K562 (cell line): ENCODE measurements around the gene CC2D2B. TPM values are rescaled to one million over a fixed set of nuclear protein-coding genes. Genes with fewer than 3 reads are reported as not detected.
A peak's percentile ranks its signal among the peaks of the same experiment; 100 is the strongest.

ENCODE experiments used
- ATAC-seq: fragments of 200-7000 bp; cut with Tn5 transposase; 3 replicates; pipeline ENCODE4 v1.9.1; 2020; ENCODE audit warnings: moderate library complexity
- BruUV-seq: library from RNA; stranded (reverse); fragments of 400-500 nt; replicated peaks from 2 replicates; lab custom pipeline; 2021; lab: Mats Ljungman, UMichigan
- CTCF ChIA-PET: fragments of 300-600 bp; formaldehyde crosslinking; extraction: SDS; loops from one replicate; lab custom pipeline; 2021; ENCODE audit warnings: low intra/inter-chr PET ratio; lab: Yijun Ruan, JAX
- POLR2A ChIA-PET: fragments of 300-600, 350-650 bp; sonication (Branson Sonifier 250); formaldehyde crosslinking; extraction: SDS; loops from one replicate; lab custom pipeline; 2021; ENCODE audit warnings: antibody characterized with exemption, inconsistent platforms; lab: Yijun Ruan, JAX
- DNase-seq, 4 experiments: peaks; one replicate each; pipeline versions ENCODE4 v3.0.0 to v3.0.0-alpha.2; 2011 to 2018; ENCODE audit warnings: low spot score in 3 of 4, mixed read lengths in 3 of 4; ENCODE audit errors: extremely low read depth in 1 of 4
- FAIRE-seq: peaks from 2 replicates; lab custom pipeline; 2011; peaks lifted over from hg19 to GRCh38; lab: Jason Lieb, UNC
- H2AFZ ChIP-seq: 2 replicates; pipeline ENCODE4 v1.6.0; 2011; ENCODE audit warnings: low read depth, low read length, control low read depth, inconsistent platforms
- H3K27ac ChIP-seq: fragments of 200-600 bp; 3 replicates; pipeline ENCODE4 v1.8.0; 2011; ENCODE audit warnings: low read depth, mild to moderate bottlenecking, control low read depth, inconsistent platforms, low read length, moderate library complexity, mixed read lengths; ENCODE audit errors: extremely low read depth
- H3K27me3 ChIP-seq, 2 experiments: fragments of 300-600 bp in 1 of 2; 2 replicates in 1 of 2; 3 replicates in 1 of 2; pipeline versions ENCODE4 v1.6.0 to v1.8.0; 2011; ENCODE audit warnings: inconsistent platforms in 2 of 2, low read length in 2 of 2, mild to moderate bottlenecking in 1 of 2, mixed read lengths in 1 of 2, moderate library complexity in 1 of 2; ENCODE audit not compliant: control insufficient read depth in 2 of 2, insufficient read depth in 2 of 2
- H3K36me3 ChIP-seq: fragments of 300-600 bp; 3 replicates; pipeline ENCODE4 v1.8.0; 2011; ENCODE audit warnings: mild to moderate bottlenecking, low read length, inconsistent platforms; ENCODE audit not compliant: control insufficient read depth, insufficient read depth
- H3K4me1 ChIP-seq, 2 experiments: fragments of 200-600 bp in 1 of 2; replicated peaks in 1 of 2; 2 replicates in 1 of 2; 3 replicates in 1 of 2; pipeline versions ENCODE4 v1.5.1 to v1.8.0; 2011; ENCODE audit warnings: inconsistent platforms in 2 of 2, low read length in 2 of 2, mild to moderate bottlenecking in 1 of 2, mixed read lengths in 1 of 2, moderate library complexity in 1 of 2; ENCODE audit not compliant: control insufficient read depth in 2 of 2, insufficient read depth in 2 of 2
- H3K4me2 ChIP-seq: 2 replicates; pipeline ENCODE4 v1.6.1; 2011; ENCODE audit warnings: low read length, control low read depth, inconsistent platforms, mixed read lengths; ENCODE audit not compliant: insufficient read depth
- H3K4me3 ChIP-seq: fragments of 200-600 bp; sonication (generic), shearing (Covaris generic); 2 replicates; pipeline ENCODE4 v1.5.1; 2016; ENCODE audit warnings: control low read depth, inconsistent platforms
- H3K79me2 ChIP-seq: fragments of 200-600 bp; 3 replicates; pipeline ENCODE4 v1.8.0; 2011; ENCODE audit warnings: low read length, inconsistent platforms; ENCODE audit not compliant: control insufficient read depth, insufficient read depth
- H3K9ac ChIP-seq, 2 experiments: 2 replicates each; pipeline versions ENCODE4 v1.6.0 to v1.6.1; 2011; ENCODE audit warnings: low read depth in 2 of 2, low read length in 2 of 2, control low read depth in 1 of 2, inconsistent platforms in 1 of 2, mild to moderate bottlenecking in 1 of 2, mixed read lengths in 1 of 2; ENCODE audit not compliant: insufficient read depth in 1 of 2
- H3K9me1 ChIP-seq: one replicate; pipeline ENCODE4 v1.6.0; 2011; ENCODE audit warnings: inconsistent platforms, mild to moderate bottlenecking, low read length, moderate library complexity; ENCODE audit not compliant: control insufficient read depth, insufficient read depth
- H3K9me3 ChIP-seq: replicated peaks from 2 replicates; pipeline ENCODE4 v1.5.1; 2011; ENCODE audit warnings: low read depth, low read length, inconsistent platforms; ENCODE audit not compliant: control insufficient read depth, insufficient read depth
- H4K20me1 ChIP-seq: replicated peaks from 2 replicates; pipeline ENCODE4 v1.6.1; 2011; ENCODE audit warnings: low read length, inconsistent platforms, mixed read lengths; ENCODE audit not compliant: control insufficient read depth, insufficient read depth
- CBFA2T3 ChIP-seq: fragments of 450-650 bp; IDR thresholded peaks from 2 replicates; pipeline ENCODE4 v1.6.1; 2017
- CHD2 ChIP-seq: IDR thresholded peaks from 2 replicates; pipeline ENCODE4 v1.6.1; 2011; ENCODE audit warnings: low read depth, low read length
- DACH1 ChIP-seq: fragments of 450-650 bp; IDR thresholded peaks from 2 replicates; pipeline ENCODE4 v1.6.1; 2018; ENCODE audit not compliant: partially characterized antibody
- GTF2A2 ChIP-seq: IDR thresholded peaks from 2 replicates; pipeline ENCODE4 v1.6.1; 2016; ENCODE audit warnings: mild to moderate bottlenecking, missing genetic modification characterization, missing compliant biosample characterization
- HMBOX1 ChIP-seq: sonication (generic); IDR thresholded peaks from 2 replicates; pipeline ENCODE4 v1.6.1; 2016
- NKRF ChIP-seq: fragments of 450-650 bp; IDR thresholded peaks from 2 replicates; pipeline ENCODE4 v1.6.1; 2016; ENCODE audit warnings: borderline replicate concordance
- STAG1 ChIP-seq: sonication (generic); formaldehyde crosslinking; IDR thresholded peaks from 2 replicates; pipeline ENCODE4 v1.5.0; 2020; ENCODE audit warnings: missing genetic modification reagents, borderline replicate concordance
- TBP ChIP-seq: optimal IDR thresholded peaks from 2 replicates; pipeline ENCODE3; 2011; ENCODE audit warnings: low read depth, low read length, improper control_type of control experiment
- U2AF1 ChIP-seq: fragments of 200-400 bp; formaldehyde crosslinking; optimal IDR thresholded peaks from 2 replicates; pipeline ENCODE3; 2017; ENCODE audit warnings: mild to moderate bottlenecking, low read depth, low read length, moderate library complexity
- ZBTB40 ChIP-seq, 2 experiments: fragments of 450-650 bp in 1 of 2; sonication (generic) in 1 of 2; formaldehyde crosslinking in 1 of 2; IDR thresholded peaks; 2 replicates each; pipeline versions ENCODE4 v1.7.1 to v1.9.0; 2016 to 2022; ENCODE audit warnings: inconsistent platforms in 1 of 2, mild to moderate bottlenecking in 1 of 2, missing genetic modification reagents in 1 of 2
- WGBS: fragments of 100-300 bp; shearing (Covaris generic); methylation state at CpG from one replicate; pipeline ENCODE4 v1.1.6; 2016; ENCODE audit warnings: low coverage, mixed read lengths; ENCODE audit not compliant: insufficient coverage; ENCODE audit errors: missing lambda C conversion rate; 5-methylcytosine and 5-hydroxymethylcytosine counted together
- in situ Hi-C: fragments of 300-500 bp; cut with MboI; formaldehyde crosslinking; loops from 4 replicates; pipeline ENCODE4 v1.15.0; 2018; ENCODE audit warnings: inconsistent platforms, mixed read lengths
- intact Hi-C: fragments of 100-400 bp; cut with micrococcal nuclease; formaldehyde crosslinking; loops from 2 replicates; pipeline ENCODE4 v1.14.2; 2022
- polyA plus RNA-seq, 8 experiments: library from polyadenylated mRNA; depleted of rRNA in 4 of 8; stranded (reverse) in 5 of 8; unstranded in 3 of 8; fragments of >200 nt; fragmentation: Nextera tagmentation in 2 of 8; fragmentation: Illumina TruSeq in 1 of 8; extraction: Ambion mirVana in 2 of 8; extraction: Trizol in 1 of 8; gene quantifications; 2 replicates each; pipeline versions ENCODE4 v1.2.1 to v1.2.3, GENCODE V29; 2011 to 2014; ENCODE audit warnings: inconsistent platforms in 1 of 8, missing spikeins in 1 of 8
- total RNA-seq, 7 experiments: library from RNA; depleted of rRNA in 6 of 7; stranded (reverse); fragments of >200 nt in 6 of 7; fragmentation: Illumina TruSeq in 2 of 7; extraction: Trizol in 2 of 7; gene quantifications; 2 replicates each; pipeline versions ENCODE4 v1.2.1 to v1.2.3, GENCODE V29; 2011 to 2021; ENCODE audit warnings: low replicate concordance in 1 of 7

Gene CC2D2B
- total and polyA plus RNA-seq, 9 of the 15 experiments (the other 6 are each of a cell fraction or from before 2014, with no cell fraction given), result 0.10 to 0.34 (median 0.20) TPM; not detected in 5

- peak overlapping the region; percentile 84 for H3K4me2 ChIP-seq
- H3K79me2 ChIP-seq, result peaks cover 66% of the 10 kb centered on the region
- peak overlapping the region; percentile 89 for H3K27ac ChIP-seq
- no peaks in the 10 kb centered on the region for H3K9me3 ChIP-seq
- H3K9me1 ChIP-seq, result no peaks in the 10 kb centered on the region
- peak in 1 of 4 experiments; percentile 37 for DNase-seq
- BruUV-seq, result TSS peak; percentile 29
- peak overlapping the region; percentile 95; the same call in 1 of the 2 replicates for H2AFZ ChIP-seq
- H3K4me1 ChIP-seq, result peaks cover 11 to 16% of the 10 kb centered on the region in 2 experiments; a peak in 4 of 5 replicates
- 0 out of 2 replicates have a peak, but pooled peaks cover 4% of the 10 kb centered on the region for H4K20me1 ChIP-seq
- 2% methylated on average over 8 of the region's 8 CpGs for WGBS
- H3K27me3 ChIP-seq, result no peaks in the 10 kb centered on the region
- POLR2A ChIA-PET, result interaction anchor here (1.8 to 2.9 kb wide), 2 partner anchors 12 to 85 kb away, joined by 4 to 17 read pairs; partner anchors contain the start of gene ZNF518A
- peak overlapping the region; percentile 89 to 98; a peak in 3 of 4 replicates for H3K9ac ChIP-seq
- in situ Hi-C loops (loop anchor here (5.0 kb wide), 1 partner anchor 88 kb away; the partner anchor contains the start of gene ZNF518A), intact Hi-C loops (loop anchor here (5.0 to 10.0 kb wide), 2 partner anchors 108 to 180 kb away; no protein-coding TSS in a partner anchor)
- peaks cover 29% of the 10 kb centered on the region; the same call in 2 of the 3 replicates for H3K36me3 ChIP-seq
- peak overlapping the region; percentile 75 for H3K4me3 ChIP-seq
- FAIRE-seq, result peak; percentile 63
- CTCF ChIA-PET, result no interaction called here
- ATAC-seq, result peak; percentile 12; the same call in 1 of the 3 replicates
- TF ChIP-seq NKRF (no peak), STAG1 (no peak), CHD2 (no peak), HMBOX1 (peak; percentile 62; the same call in 1 of the 2 replicates), DACH1 (peak; percentile 23), U2AF1 (no peak), GTF2A2 (no peak), CBFA2T3 (peak; percentile 50), TBP (no peak), ZBTB40 (IDR thresholded peaks at IDR 0.05) (0 out of 2 replicates have a peak, but pooled peaks have one; percentile 26), ZBTB40 (CRISPR knock-in tag; IDR thresholded peaks at IDR 0.05) (no peak)
Measured at GRCh38 chr10:96044736-96045135, 137.0 kb downstream of the CC2D2B start.
